GM19099 (cell line): ENCODE measurements around the gene SEC22C.

Experiments used
- POLR2A ChIP-seq: IDR thresholded peaks from 3 replicates; pipeline ENCODE4 v1.6.1; 2011; ENCODE audit warnings: low read depth; ENCODE audit not compliant: insufficient read length; ENCODE audit errors: extremely low read depth

The SEC22C gene

GRCh38 chr3:42502429-42503250 lies 79.1 kb downstream of the SEC22C start, which contains the start of gene VIPR1:
VIPR1 (plus strand) TSS chr3:42502643; CDS start chr3:42502736, 93 bp downstream.
- TF ChIP-seq POLR2A, result peak; percentile 50

DNA sequence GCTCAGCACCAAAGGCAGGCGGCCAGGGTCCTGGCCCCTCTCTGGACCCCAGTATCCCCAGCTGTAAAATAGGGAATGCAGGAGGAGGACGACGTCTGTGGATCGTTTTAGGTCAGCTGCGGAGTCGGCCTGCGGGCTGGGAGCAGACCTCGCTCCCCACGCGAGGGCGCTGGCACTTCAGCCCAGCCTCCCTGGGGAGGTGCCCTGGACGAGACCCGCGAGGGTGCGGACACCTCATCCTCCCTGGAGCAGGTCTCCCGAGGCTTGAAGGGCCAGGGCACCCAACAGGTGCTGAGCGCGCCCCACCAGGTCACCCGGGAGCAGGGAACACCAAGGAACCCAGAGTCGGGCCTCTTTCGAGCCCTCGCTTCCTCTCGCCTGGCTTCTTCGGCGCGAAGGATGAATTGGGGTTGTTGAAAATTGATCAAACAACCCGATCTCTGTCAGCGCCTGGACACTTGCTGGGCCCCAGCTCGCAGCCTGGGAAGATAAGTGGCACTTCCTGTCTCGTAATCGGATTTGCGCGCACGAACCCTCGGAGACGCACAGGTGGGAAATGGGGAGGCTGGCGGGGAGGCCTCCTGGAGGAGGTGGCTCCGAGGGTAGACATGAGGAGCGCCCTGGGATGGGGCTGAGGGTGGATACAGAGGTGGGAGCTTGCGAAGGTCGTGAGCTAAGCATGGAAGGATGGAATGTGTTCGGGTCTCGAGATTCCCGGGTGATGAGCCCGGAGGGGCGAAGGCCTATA lies 79.9 kb downstream of the SEC22C start:
- TF ChIP-seq POLR2A, result no peak

DNA sequence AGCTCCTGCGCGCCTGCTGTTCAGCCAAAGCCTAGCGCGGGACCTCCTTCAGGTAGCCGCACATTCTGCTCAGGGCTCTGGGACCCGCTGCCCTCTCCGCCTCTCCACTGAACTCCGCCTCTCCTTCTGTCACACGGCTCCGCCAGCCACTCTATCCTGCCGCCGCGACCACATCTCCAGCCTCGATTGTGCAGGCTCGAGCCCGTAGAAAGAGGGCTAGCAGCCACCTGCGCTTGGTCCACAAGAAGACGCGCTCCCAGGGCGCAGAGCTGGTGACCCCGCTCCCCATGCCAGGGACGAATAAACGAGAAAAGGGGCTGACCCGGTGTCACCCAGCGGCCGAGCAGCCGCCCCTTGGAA lies 80.5 kb downstream of the SEC22C start:
- TF ChIP-seq POLR2A, result no peak

DNA sequence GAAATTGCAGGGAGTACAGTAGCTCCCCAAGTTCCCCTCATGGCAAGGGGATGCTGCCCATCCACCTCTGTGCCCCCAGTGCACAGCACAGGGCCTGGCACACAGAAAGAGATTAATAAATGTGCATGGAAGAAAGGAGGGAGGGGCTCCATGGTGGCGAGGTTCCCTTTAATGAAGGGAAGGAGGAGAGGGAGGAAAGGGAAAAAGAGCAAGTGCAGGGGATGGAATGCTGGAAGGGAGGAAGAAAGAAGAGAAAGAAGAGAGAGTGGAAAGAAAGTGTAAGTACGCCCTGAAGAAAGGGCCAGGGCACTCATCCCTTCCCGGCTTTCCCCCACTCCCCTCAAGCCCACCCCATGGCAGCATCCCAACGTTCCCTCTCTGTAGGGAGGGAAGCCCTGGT lies 80.9 kb downstream of the SEC22C start:
- no peak for TF ChIP-seq POLR2A

DNA sequence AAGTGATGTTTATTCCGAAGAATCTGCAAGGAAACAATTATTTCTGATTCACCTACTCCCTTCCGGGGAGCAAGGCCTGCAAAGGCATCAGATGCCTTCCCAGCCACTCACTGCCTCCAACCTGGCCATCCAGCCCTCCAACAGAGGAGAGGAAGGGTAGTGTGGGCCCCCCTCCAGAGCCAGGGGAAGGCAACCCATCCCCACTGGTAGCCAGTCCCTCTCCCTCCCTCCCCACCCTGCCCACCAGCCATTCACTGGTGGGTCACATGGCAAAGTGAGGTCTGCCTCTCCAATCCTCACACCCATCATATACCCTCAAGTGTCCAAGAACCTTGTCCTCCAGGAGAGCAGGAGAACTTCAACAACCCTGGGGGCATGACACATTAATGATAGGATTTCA lies 81.7 kb downstream of the SEC22C start:
- TF ChIP-seq POLR2A, result no peak

GRCh38 chr3:42499478-42499871 lies 82.3 kb downstream of the SEC22C start:
- TF ChIP-seq POLR2A, result no peak

DNA sequence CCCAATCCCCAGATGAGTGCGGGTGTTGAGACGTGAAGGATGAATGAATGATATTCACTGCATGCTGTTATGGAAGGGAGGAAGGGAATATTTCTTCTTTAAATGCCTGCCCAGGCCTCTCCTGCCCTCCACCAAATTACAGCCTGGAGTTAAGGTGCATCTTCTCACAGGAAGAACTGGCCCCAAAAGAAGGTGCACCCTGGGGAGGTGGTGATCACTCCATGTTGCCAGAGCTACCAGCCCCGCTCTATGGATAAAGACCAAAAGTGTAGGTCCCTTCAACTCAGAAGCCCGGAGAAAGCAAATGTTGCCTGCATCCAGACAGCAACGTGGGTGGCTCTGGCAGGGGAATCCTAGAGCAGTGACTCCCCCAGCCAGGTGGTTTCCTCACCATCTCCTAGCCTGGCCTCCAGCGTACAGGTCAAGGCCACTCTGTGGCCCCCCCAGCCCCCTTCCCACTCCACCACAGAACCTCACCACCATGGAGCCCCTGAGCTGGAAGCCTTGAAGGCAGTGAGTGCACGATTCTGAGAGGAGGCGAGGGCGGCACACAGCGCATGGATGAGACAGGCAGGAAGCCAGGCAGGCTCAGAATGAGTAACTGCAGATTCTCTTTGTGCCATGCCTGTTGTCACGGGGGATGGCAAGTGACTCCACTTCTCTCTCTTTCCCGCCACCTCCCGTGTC lies 82.8 kb downstream of the SEC22C start:
- no peak for TF ChIP-seq POLR2A

DNA sequence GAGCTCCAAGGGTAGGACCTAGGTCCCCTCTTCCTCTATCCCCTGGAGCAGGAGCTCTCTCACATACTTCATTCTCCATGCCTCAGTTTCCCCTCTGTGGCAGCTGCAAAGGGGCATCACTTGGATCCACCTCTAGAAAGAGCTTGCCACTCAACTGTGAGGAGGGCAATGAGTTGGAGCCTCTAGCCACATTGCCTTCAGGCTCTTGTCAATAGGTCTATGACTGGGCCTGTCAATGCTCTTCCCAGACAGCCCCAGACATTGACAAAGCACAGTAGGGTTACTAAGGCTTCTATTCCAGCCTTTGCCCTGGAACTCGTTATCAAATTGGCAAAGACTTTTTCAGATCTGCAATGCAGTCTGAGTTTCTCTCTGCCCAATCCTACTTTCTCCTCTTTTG lies 83.7 kb downstream of the SEC22C start:
- TF ChIP-seq POLR2A, result no peak
